HG03521 (cell line): ENCODE measurements around the gene RYR3.

ENCODE experiments used
- ATAC-seq: cut with Tn5 transposase; IDR thresholded peaks from one replicate; pipeline ENCODE4 v1.9.1; 2021; ENCODE audit warnings: mild to moderate bottlenecking, moderate library complexity; ENCODE audit not compliant: unreplicated experiment

Gene RYR3

DNA sequence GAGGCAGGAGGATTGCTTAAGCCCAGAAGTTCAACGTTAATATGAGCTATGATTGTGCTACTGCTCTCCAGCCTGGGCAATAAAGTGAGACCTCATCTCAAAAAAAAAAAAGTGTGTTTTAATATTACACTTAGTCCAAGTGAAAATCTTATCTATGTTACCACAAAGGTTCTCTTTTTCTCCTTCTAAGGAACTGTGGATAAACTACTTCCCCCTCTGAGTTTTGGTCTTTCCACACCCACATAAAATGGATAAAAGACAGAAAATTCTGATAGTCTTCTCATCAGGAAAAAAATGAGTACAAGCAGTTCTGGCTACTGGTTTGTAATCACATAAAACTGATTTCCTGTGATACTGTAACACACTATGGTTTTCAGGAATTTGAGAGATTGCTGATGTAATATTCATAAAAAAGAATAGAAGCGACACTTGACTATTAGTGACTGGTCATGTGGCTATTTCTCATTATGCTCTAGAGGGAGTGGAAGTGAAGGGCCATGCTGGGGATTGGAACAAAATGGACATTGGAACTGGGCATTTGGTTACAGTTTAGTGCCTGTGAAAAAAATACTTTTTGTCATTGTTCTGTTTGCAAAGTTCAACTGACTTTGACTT, 68.2 kb downstream of the RYR3 start:
- no peak for ATAC-seq

DNA sequence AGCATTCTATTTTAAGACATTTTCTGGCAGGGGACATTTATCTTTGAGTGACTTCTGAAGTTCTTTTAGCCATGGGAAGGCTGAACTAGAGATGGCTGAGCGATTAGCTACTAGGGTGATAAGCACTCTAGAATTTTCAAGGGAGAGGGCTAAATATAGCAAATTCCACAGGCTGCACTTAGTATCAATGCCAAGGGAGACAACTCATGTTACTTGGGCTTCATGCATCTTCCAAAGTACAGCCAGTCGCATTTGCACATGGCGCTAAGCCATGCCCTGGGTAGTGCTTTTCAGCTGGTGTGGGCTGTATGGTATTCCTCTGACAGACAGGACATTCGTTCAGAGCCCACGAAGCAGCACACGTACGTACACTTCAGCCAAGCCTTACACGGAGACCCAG, 69.6 kb downstream of the RYR3 start:
- ATAC-seq = no peak

DNA sequence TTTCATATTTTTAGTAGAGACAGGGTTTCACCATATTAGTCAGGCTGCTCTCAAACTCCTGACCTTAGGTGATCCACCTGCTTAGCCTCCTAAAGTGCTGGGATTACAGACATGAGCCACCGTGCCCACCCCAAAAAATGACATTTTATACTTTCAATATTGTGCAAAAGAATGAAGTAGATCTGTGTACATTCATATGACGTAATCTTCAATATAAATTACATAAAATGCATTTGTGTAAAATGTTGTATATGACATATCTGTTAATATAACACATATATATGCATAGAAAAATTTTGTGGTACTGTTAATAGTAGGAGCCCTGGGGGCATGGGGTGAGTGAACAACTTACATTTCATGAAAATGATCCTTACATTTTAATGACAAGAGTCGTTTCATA, 71.7 kb downstream of the RYR3 start:
- ATAC-seq = no peak

DNA sequence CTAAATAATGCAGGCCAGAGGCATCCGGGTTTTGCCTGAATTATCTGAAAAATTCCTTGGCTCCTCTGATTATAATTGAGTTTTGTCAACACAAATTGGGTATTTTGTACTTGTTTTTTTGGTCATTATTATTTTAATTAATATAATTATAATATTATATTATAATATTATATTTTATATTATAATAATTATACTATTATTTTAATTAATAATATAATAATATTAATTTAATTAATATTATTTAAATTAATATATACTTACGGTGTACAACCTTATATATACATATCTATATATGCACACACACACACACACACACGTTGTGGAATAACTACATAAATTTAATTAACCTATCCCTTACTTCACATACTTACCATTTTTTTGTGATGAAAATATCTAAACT, 73.5 kb downstream of the RYR3 start:
- ATAC-seq = no peak

DNA sequence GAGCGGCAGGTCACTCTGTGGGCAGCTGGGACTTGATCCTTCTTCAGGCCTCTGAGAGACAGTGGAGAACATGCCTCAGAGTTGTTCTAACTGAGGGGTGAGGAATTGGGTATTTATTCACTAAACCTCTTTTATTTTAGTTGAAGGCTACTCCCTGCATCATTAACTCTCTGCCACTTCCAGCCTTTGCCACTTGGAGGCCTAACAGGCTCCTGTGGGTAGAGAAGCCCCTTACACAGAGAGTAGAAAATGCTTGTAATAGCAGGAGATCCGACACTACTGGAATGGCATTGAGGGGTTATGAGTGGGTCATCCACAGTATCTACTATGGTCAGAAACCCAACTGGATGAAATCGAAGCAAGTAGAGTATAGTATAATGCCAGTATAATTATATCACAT, 81.7 kb downstream of the RYR3 start:
- no peak for ATAC-seq

DNA sequence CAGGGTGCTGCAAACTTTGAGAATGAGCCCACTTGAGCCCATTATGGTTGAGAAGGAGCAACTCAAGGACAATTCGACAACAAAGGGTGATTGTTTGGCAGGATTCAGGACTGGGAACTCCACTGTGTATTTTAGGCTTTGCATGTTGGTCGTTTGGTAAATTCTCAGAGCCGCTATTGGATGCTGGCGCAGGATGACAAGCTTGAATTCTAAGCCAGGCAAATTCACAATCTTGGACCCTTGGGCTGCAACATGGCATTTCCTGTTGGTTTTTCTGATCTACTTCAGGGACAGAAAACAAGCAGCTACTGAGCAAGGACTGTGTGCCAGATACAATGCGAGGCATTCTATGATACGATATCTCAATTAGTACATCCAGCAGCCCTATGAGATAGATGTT, 82.8 kb downstream of the RYR3 start:
- ATAC-seq = no peak

DNA sequence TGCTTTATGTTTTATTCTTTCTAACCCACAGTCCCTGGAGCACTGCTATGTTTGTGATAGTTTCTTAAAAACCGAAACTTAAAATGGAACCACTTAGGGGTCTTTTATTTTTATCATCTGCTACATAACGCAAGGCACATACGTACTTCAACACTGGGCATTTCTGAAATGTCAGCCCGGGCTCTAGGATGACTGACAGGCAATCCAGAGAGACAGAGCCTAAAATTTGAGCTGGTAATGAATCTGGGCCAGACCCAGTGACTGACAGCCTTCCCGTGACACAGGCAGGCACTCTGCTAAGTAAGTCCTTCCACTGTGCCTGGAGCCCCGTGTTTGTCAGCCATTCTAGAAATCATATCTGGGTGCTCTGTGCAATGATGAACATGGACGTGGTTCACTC, 84.6 kb downstream of the RYR3 start:
- no peak for ATAC-seq

DNA sequence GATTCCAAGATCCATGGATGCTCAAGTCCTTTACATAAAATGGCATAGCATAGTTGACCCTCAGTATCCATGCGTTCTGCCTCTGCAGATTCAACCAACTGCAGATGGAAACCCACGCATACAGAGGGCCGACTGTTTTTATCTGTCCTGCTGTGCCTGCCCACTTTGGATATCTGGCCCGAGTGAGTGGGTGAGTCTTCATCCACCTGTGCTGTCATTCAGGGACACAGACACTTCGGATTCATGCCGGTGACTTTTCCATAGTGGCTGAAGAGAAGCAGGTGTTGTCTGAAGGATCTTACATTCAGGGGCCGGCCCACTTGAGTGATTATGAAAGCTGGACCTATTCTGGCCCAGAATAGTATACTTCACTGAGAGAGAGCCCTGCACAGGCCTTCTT, 85.1 kb downstream of the RYR3 start:
- no peak for ATAC-seq

DNA sequence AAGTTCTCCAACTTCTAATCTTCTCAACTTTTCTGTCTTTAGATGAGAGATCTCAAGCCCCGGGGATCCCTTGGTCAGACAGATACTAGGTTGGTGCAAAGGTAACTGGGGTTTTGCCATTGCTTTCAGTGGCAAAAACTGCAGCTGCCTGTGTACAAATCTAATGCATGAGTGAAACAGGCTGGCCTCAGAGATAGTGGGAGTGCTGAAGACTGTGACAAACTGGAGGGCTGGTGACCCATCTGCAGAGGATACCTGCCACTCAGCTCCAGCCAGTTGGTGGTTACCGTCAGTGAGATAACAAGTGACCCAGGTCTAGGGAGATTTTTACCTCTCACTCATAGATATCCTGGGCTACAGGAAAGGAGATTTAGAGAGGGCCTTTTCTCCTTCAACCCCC, 85.7 kb downstream of the RYR3 start:
- no peak for ATAC-seq

DNA sequence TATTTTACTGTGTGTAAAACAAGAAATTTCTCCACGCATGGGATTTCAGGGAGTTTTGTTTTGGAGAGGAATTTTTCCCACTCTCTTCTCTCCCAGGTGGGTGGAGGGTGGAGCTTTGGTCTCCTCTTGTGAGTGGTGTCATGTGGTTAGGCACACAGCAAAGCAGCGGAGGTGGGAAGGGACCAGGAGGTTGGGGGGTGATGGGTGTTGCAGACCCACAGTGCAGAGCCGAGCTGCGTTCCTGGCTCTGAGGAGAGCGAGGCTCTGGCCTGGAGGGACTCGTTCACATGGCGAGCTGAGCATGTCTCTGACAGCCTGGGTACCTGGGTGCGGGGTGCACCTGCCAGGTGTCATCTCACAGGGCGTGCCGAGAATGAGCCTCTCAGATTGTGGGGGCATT, 87.8 kb downstream of the RYR3 start:
- ATAC-seq = no peak

DNA sequence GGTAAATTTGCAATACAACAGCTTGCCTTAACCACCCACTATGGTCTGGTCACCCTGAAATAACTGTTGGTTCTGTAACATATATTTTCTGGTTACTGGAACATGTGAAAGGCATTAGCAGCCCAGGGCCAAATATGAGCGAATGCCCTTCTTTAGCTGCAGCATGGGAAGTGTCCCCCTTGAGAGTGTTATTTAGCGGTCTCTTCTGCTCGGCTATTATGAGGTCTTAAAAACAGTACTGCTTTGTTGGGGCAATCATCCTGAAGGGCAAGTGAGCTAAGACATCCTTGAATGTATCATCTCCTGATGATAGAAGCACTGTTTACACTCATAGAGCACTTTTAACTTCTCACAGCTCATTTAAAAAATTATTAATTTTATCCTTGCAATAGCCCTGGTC, 90.2 kb downstream of the RYR3 start:
- no peak for ATAC-seq

DNA sequence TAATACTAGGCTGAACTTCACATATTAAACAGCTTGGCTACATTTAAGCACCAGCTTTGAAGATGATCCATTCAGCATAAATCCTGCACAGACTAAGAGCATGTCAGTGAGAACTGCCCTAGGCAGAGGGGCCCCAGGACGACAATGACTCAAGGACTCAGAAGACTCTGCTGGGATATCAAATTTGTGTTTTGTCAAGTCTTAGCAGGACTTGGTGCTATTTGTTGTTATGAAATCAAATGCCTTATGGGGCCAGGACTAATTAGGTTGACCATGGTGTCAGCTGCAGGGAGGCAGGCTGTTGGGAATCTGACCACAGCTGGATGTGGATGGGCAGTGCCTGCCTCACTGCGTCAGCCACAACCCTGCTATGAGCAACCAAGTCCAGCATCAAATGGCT, 91.8 kb downstream of the RYR3 start:
- ATAC-seq = no peak

DNA sequence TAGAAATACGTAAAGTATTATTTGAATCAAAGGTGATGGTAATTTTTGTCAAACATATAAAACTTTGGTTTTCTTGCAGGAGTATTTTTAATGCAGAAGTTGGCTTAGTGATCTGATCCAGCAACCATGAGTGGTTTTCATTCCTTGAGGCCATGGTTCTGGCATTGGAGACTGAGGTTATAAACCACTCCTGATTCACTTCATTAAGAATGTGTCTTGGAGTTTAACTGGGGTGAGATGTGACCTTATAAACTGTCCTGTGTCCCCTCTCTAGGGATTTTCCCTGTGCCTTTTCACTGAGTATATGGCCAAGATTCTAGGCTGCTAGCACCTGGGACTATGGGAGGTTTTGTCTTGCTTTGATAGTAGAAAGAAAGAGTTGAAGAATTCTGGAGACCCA, 94.3 kb downstream of the RYR3 start:
- ATAC-seq = no peak

DNA sequence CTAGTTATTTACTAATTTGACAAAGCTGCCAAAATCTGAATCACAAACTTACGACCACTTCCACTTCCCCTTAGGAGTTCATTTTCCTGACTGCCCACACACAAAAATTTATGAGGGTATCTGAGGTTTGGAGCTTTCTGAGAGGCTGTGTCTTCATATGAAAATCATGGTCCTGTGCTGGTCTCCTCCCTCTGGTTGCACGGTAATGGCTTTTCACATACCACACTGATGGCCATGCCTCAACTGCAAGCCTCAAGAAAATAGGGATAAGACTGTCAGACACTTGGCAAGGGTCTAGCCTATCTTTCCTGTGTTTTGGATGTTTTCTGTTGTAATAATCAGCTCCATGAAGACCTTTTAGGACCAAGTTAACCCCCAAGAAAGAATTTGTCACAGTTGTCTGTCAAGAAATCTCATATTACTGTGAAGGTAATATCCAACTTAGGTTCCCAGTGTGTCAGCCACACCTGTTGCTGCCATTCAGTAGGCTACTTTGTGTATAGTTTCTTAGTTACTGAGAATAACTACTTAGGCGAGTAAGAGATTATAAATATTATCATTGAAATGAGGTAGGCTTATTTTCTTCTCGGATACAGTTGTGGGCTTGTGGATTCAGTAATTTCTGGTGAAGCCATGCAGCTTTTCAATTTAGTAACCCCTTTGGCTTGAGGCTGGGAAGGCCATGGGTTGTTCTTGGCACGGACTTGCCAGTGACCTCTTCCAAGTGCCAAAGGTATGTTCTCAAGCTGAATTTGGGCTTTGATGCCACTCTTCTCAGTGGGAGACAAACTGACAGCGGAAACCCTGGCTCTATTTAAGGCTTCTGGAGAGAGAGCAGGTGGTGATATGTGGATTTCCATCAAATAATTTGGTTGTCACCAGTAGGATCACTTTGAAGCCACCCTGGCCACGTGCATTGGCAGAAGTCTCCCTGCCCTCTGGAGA, 101.1 kb downstream of the RYR3 start:
- ATAC-seq = no peak

DNA sequence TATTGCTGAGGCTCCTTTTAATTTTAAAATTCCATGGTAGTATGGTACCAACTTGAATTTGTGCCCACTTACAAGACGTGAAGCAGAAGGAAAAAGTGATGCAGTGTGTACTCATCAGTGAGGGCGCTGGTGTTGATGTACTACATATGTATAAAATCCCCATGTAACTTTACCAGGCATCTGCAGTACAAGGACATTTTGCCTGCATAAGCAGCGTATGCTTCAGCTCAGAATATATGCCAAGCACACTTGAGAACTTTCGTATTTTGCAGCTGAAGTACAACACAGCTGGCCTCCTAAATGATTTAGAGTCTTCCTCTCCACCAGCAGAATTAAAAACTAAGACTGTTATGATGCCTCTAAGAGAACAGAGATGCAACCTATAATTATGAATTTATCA, 108.9 kb downstream of the RYR3 start:
- no peak for ATAC-seq

DNA sequence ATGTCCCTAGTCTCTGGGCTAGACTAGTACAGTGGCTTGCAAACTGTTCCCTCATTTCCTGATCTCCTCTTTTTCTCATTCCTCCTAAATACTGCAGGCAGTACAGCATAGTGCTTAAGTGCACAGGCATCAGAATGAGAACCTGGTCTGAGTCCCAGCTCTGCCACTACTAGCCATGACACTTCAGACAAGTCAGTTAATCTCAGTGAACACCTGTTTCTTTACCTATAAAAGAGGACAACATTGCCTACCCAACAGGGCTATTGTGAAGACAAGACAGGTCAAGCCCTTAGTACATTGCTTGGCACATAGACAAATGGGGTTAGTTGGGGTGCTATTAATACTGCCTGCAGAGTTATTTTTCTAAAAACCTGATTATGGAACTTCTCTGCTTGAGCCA, 113.3 kb downstream of the RYR3 start:
- no peak for ATAC-seq

DNA sequence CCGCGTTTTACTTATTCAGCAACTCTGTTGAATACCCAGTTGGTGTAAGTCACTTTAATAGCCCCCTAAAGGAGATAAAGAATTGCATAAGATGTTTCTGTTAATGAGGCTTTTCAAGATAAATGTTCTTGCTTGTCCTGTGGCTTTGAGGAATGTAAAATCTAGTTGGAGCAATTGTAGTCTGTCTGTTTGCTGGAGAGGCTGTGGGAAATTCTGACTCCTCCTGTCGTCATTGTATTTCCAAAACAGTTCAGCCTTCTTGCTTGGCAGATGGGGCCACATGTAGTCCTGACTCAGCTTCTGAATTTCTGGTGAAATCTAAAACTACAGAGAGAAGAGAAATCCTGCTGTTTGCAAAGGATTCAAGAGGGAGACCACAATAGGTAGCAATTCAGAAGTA, 114.4 kb downstream of the RYR3 start:
- ATAC-seq = no peak

DNA sequence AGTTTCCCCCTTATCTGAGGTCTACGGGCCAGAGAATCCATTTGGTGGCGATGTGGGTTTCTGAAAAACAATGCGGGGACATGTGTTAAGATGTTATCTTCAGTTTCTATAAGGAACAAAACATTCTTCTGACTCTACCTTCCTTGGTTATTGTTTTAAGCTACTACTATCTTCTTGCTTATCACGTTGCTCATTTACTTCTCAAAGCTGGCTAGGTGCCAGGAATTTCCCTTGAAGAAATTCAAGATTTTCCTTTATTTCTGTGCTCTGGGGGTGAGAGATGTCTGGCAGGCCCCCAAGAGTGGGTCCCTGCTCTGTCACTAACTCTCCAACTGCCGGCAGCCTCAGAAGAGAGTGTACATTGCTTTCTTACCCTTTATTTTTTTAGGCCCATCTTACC, 119.8 kb downstream of the RYR3 start:
- ATAC-seq = no peak

DNA sequence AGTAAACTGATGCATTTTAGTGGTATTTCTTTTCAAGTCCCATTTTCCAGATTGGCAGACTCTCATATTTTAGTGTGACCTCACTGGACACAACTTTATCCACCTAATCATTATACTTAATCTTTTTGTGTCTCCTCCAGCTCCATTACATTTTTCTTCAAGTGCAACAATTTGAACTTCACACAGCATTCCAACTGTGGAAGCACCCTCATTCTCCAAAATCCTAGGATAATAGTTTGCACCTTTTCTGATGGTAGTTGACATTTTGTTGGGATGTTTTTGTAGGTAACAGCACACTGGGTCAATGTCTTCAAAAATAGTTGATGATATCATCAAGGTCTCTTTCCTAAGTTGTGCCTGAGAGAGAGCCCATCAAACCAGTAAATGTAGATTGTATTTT, 123.1 kb downstream of the RYR3 start:
- ATAC-seq = no peak

DNA sequence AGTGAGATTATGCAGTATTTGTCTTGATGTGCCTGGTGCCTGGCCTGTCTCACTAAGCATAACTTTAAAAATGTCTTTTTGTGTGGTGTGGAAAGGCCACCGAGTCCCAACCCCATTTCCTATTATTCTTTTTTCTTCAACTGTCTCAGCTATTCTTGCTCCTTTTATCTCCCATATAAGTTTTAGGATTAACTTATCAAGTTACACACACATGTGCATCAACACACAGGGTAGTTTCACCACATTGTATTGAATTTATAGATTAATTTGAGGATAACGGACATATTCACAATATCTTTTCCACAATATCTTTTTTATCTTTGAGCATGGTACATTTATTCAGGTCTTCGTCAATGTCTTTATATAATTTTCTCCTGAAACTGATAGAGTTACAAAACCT, 127.6 kb downstream of the RYR3 start:
- ATAC-seq = no peak

DNA sequence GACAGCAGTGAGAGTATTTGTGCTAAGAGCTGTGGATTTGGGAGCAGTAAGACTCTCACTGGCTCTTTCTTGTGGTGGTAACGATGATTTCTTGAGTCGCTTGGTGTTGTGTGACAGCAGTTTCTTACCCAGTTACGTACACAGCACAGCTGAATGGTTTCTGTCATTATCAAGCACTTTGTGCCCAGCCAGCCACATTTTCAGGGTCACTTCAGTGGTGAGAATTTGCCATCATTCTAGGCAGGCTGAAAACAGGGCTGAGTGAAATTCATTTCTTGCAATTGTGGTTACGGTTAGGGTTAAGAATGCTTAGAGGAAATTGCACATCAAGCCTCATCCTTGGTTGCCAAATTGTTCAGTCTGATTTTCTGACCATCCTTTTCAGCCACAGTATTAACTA, 130.1 kb downstream of the RYR3 start:
- no peak for ATAC-seq

DNA sequence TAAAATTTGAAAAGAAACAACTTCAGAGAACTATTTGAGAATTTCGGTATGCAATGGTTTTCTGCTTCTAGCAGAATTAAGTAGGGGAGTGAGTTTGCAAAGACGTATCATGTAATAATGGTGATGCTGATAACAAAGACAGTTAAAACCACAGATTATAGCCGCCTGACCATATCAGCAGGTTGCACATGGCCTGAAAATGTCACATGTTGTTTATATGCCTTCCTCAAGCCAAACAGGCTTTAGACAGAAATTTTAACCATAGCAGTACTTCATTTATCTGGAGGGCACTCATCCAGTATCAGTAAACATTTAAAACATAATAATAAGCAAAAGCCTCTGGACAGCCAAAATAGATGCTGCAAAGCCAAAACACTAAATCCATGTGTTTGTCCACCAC, 131.7 kb downstream of the RYR3 start:
- no peak for ATAC-seq

DNA sequence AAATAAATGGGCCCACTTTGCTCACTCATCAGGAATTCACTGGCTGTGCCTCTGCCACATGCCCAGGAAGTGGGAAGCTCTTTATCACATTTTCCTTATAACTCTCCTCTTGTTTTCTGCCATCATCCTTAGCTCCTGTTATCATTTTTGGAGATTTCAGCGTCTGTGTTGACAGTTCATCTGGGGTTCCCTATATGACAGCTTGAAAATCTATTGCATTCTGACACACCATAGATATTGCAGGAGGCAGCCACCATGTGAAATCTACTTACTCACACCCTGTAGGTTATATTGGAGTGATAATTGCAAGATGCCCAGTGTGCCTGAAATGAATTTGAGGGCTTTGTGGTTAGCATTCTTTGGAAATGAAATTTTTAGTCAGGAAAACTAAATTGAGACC, 132.9 kb downstream of the RYR3 start:
- ATAC-seq = no peak
